Amniotic epithelial cell (primary cell): ENCODE results near the gene BMPR1A.
"Not testable (repeated sequence)": the region's sequence is repeated elsewhere in the genome, so short reads cannot be mapped to it uniquely, and the experiment has no call there.

Experiments
- DNase-seq: peaks from one replicate; pipeline ENCODE4 v3.0.0-alpha.2; 2010; ENCODE audit warnings: low read depth

Gene BMPR1A

DNA sequence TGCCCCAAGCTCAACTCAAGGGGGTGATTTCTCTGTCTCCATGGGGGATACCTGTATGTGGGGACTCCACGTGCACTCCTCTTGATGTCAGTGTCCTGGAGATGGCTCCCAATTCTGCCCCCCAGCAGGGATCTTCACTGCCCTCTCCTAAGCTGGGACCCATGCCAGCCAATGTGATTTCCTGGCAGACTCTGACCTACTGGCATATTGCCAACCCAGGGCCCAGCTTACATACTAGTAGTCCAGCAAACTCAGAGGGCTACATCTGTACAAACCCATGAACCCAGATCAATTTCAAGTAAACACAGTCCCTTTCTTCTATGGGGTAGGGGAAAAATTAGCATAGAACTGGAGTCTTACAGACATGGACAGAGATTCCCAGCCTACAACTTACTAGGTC, 26.2 kb upstream of the BMPR1A start:
- peak; percentile 17 for DNase-seq

DNA sequence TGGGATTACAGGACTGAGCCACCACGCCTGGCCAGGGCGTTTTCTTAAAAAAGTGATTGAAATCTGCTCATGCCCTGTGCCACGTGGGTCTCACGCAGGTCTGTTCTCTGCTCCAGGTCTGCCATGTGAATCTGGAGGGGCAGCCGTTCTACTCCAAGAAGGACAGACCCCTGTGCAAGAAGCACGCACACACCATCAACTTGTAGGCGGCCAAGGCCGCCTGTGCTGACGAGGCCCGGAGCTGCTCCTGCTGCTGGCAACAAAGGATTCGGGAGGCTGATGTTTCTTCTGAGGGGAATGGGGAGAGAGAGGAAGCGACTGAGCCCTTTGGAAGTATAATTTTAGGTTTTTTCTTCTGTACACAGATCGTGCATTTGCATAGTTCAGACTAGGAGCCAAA, 23.6 kb upstream of the BMPR1A start:
- no peak for DNase-seq

- DNase-seq, result no peak
Observed at GRCh38 chr10:86733260-86733671, 23.2 kb upstream of the BMPR1A start.

DNA sequence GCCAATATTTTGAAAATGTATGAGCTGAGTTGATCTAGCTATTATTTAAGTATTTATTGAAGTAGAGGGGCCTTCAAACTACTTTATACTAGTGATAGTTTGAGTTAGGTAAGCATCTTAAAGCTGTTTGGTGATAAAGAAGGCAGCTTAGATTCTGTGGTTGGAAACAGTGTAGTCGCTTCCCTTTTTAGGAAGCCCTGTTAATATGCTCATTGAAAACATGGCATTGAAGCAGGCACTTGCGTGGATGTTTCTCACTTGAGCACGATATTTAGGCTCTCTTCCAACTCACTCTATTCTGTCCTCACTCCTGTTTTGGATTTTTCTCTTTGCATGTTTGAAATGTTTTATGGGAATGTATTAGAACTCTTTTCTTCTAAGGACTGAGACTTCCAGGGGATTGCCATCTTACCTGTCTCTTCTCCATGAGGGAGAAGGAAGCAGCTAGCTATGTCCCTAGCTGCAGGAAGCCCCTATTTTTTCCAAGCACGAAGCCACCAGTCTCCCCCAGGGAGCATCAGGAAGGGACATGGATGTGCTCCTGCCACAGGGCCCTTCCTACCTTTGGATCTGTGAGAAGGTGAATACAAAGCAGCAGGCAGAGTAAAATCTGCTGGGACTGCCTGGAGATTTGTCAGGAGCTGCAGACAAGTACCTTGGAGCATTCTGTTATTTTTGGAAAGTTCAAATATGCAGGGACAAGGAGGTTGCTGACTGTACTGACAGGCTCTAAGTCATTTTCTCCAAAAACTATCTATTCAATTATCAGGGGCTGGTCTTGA, 22.0 kb upstream of the BMPR1A start:
- DNase-seq, result no peak

- DNase-seq, result not testable (repeated sequence)
Observed at GRCh38 chr10:86735278-86735677, 21.1 kb upstream of the BMPR1A start.

DNA sequence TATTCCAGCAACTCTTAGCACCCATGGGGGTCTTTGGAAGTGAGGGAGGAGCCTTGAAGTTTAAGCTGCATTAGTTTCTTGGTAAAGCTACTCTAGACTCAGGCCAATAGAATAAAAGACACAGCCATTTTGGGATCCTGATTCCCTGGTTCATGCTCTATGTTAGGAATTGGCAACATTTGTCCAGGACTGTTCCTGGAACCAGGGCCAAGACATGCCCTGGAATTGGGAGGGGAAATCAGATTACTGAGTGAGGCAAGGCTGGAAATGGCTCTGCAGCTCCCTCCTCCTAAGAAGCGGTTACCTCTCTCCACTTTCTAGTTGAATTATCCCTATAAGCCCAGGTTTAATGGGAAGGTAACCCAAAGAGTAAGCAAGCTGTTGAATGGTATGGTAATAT, 14.2 kb upstream of the BMPR1A start:
- no peak for DNase-seq

GRCh38 chr10:86744067-86744725, 12.2 kb upstream of the BMPR1A start:
- peak; percentile 60 for DNase-seq

DNA sequence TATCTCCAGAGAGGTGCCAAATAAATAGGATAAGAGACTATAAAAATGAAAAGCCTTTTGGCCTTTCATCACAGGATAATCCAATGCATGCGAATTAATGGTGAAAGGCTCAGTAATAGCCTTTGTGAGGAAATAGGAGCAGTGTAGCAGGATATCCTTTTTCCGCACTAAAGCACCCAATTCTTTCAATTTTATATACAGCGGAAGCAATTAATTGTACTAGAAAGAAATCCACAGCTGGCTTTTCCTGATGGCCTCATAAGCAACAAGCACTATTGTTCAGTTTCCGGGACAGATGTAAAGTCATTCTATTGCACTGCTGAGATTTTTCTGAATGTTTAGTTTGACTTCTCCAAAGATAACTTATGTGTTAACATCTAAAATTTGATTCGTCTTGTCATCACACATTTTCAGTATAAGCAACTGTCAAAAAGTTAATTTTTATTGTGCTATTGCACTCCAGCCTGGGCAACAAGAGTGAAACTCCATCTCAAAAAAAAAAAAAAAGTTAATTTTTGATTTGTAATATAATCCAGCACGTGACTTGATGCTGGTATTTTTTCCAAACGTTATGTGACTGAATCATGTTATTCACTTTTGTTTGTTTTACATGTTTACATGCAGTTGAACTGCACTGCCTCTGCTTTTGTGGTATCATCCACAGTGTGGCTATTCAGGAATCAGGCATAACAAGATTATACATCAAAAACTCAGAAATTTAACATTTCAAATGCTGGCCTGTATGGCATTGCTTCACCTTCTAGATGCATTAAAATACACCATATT, 8.4 kb upstream of the BMPR1A start:
- no peak for DNase-seq

GRCh38 chr10:86749854-86750253, 6.6 kb upstream of the BMPR1A start:
- DNase-seq, result peak; percentile 61

GRCh38 chr10:86751477-86751876, 4.9 kb upstream of the BMPR1A start:
- DNase-seq, result no peak

DNA sequence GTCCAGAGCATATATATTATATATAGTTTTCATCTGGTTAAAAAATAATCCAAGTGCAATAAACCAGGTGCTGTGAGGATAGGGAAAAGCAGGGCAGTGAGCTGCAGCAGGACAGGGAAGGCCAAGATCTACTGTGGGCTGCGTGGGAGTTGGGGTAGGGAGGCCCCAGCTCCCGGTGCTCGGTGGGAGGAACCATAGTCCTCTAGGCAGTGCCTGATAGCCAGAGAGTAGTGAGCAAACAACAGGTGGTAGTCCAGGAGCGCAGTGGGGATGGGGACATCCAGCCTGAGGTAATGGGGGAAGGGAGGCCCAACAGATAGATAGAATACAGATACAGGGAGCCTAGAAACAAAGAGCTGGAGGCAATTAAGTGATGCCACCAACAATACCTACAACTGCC, 4.1 kb upstream of the BMPR1A start:
- peak; percentile 24 for DNase-seq

- no peak for DNase-seq
Observed at GRCh38 chr10:86753051-86753450, 3.4 kb upstream of the BMPR1A start.

DNA sequence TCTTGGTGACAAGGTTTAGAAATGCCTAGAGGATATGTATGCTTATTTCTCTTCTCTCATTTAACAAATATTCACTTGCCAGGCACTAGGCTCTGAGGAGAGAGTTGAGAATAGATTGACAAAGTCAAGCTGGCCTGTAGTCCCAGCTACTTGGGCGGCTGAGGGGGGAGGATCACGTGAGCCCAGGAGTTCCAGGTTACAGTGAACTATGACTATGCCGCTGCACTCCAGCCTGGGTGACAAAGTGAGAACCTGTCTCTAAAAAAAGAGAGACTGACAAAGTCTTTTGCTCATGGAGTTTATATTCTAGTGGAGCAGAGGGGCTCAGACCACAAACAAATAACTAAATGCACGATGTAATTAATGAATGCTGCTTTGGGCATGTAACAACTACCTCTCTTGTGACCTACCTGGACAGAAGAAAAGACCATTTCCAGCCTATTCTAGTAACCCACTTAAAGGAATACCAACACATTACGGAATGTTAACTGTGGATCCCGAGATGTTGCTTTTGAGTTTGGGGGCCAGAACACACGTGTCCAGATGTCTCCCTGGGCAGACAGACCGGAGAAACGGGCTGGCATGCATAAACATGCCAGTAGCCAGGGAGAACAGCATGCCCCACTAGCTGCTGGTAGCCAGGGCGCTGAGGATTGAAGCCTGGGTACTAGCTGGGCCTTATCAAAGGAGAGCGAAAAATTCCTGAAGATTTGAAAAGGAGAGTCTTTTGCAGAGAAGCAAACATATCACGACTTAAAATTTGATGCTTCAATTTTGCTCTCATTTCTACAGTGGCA, 2.6 kb upstream of the BMPR1A start:
- no peak for DNase-seq

GRCh38 chr10:86755454-86755739, 1.0 kb upstream of the BMPR1A start:
- no peak for DNase-seq

- peak; percentile 70 for DNase-seq
Observed at GRCh38 chr10:86755740-86756510, 494 bp upstream of the BMPR1A start.

DNA sequence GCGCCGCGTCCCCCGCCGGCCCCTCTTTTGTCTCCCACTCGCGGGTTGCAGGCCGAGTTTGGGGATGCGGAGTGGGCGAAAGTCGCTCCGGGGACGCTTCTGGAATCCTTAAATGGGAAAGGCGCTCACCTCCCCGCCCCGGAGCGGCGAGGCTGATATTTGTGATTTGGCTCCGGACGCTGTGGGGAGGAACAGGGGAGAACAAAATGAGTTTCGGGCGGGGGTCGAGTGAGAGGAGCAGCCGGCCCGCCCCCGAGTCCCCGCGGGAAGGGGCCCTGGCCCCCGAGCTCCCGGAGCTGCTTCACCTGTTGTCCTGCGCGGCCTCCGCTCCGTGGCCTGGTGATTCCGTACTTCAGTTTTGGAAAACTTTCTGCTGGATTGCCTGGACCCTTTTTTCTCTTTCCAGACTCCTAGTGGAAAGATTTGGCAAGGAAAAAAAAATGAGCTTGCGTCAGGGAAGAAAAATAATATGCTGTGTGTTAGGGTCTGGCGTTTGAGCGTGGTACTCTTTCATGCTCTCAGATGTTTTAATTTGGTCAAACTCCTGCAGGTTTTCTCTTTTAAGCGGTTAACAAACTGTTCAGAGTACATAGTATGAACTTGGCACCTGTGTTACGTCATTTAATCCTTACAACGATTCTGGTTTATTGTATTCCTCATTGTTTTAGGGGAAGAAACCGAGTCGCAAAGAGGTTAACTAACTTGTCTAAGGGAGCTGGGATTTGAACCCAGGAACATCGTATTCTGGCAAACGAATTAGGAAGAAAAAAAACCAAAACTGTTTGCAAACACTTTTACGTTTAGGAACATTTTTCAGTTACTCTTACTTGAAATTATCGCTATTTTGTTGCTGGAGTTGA, 924 bp downstream of the BMPR1A start:
- peak; percentile 53 for DNase-seq

DNA sequence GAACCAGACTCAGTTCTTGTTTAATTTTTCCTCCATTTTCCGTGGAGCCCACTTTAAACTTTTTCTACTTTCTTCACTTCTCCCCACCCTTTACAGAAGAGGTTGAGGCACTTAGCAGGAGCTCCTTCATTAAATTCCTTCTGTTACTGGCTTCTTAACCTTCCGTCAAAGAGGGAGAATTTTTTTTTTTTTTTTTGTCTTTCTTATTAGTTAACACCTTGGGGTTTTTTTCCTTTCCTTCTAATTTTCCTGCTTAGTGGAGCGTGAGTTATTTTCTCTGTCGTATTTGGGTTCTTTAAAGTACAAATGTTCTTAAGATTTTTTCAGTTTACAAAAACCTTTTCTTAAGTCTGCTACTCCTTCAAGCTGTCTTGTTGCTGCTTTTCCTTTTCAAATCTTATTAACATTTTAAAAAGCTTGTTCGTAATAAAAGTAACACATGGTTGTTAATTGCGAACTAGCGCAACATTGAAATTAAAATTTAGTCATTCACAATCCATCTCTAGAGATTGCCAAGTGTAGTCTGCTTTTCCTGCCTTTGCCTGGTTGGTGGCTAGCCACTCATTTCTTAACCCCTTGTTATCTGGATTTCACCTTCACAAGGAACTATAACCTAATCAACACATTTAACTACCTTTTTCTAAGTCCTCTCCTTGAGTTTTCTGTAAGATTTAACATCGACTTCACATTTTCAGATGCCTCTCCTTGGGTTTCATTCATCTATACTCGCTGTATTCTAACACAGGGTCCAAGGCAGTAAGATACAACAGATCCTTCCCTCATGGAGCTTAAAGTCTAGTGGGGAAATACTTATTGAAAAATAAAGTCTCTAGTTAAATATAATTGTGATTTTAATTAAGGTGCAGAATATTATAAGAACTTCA, 2.0 kb downstream of the BMPR1A start:
- peak; percentile 24 for DNase-seq

GRCh38 chr10:86759073-86759672, 2.8 kb downstream of the BMPR1A start:
- DNase-seq, result peak; percentile 26

DNA sequence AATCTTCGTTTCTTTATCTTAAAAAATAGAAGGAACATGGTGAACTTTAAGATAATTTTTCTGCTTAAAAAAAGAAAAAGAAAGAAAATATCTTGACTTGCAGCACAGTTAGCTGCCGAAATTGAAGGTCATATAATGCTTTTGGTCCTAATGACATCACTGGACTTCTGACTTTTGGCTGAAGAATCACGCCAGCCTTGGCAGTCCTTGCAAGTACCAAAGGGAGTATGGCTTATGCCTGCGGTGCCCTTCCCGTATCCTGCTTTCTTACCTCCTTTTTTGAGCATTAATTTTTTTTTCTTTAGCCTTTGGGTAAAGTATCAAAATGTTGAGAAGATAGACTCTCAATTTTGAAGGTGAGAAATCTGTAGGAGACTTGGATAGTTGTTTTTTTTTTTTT, 7.0 kb downstream of the BMPR1A start:
- no peak for DNase-seq
